ENCODE results near the gene HTT-AS.

The HTT-AS gene

GRCh38 chr4:3036131-3036952 is 38.0 kb downstream of the HTT-AS start:
- H3K9me3 ChIP-seq (ENCODE audit: control insufficient read depth, insufficient read depth, low read length), result no peaks in the 10 kb centered on the region
- H3K4me1 ChIP-seq (ENCODE audit: insufficient read depth, low read length), result no peaks in the 10 kb centered on the region
- H3K9ac ChIP-seq (ENCODE audit: low read depth, low read length), result no peak overlapping the region
- H3K36me3 ChIP-seq (ENCODE audit: insufficient read depth, low read length), result no peaks in the 10 kb centered on the region

GRCh38 chr4:3035674-3036073 is 38.7 kb downstream of the HTT-AS start:
- Histone ChIP-seq H3K36me3 (ENCODE audit: insufficient read depth, low read length) (no peaks in the 10 kb centered on the region), H3K9ac (ENCODE audit: low read depth, low read length) (no peak overlapping the region), H3K9me3 (ENCODE audit: control insufficient read depth, insufficient read depth, low read length) (no peaks in the 10 kb centered on the region), H3K4me1 (ENCODE audit: insufficient read depth, low read length) (no peaks in the 10 kb centered on the region)

GRCh38 chr4:3035249-3035648 is 39.1 kb downstream of the HTT-AS start:
- Histone ChIP-seq H3K9ac (ENCODE audit: low read depth, low read length) (no peak overlapping the region), H3K36me3 (ENCODE audit: insufficient read depth, low read length) (no peaks in the 10 kb centered on the region), H3K4me1 (ENCODE audit: insufficient read depth, low read length) (no peaks in the 10 kb centered on the region), H3K9me3 (ENCODE audit: control insufficient read depth, insufficient read depth, low read length) (no peaks in the 10 kb centered on the region)

- Histone ChIP-seq H3K4me1 (ENCODE audit: insufficient read depth, low read length) (no peaks in the 10 kb centered on the region), H3K36me3 (ENCODE audit: insufficient read depth, low read length) (no peaks in the 10 kb centered on the region), H3K9ac (ENCODE audit: low read depth, low read length) (no peak overlapping the region), H3K9me3 (ENCODE audit: control insufficient read depth, insufficient read depth, low read length) (no peaks in the 10 kb centered on the region)
Observed at GRCh38 chr4:3034231-3034630, 40.1 kb downstream of the HTT-AS start.

DNA sequence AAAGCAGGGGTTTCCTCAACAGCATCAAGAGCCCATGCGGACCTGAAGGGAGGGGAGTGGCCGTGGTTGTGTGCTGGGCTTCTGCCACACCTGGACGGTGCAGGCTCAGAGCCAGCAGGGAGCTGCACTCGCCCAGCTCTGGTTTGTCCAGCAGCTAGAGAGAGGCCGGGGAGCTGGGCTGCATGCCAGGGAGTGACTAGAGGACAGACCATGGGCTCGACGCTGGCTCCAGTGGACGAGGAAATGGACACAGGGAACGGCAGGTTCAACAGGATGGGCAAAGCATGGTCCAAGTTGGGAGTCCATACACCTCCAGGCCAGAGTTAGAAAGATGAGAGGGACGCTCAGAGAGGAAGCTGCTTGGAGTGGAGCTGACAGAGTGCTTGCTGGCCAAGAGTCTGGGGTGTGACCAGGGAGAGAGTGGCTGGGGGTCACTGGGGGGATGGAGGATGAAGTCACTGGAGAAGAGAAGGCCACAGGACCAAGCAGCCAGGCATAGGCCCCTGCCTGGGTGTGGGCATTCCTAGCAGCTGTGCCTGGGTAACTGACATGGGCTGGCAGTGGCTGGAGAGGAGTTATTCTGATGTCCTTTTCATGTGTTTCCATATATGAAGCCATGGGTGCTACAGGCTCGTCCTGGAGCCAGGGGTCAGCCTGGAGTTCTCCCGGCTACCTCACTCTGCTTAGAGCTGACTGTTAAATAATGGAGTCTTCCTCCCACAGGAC is 42.8 kb downstream of the HTT-AS start:
- no peak overlapping the region for H3K9ac ChIP-seq (ENCODE audit: low read depth, low read length)
- H3K9me3 ChIP-seq (ENCODE audit: control insufficient read depth, insufficient read depth, low read length), result no peaks in the 10 kb centered on the region
- H3K36me3 ChIP-seq (ENCODE audit: insufficient read depth, low read length), result no peaks in the 10 kb centered on the region
- H3K4me1 ChIP-seq (ENCODE audit: insufficient read depth, low read length), result no peaks in the 10 kb centered on the region

DNA sequence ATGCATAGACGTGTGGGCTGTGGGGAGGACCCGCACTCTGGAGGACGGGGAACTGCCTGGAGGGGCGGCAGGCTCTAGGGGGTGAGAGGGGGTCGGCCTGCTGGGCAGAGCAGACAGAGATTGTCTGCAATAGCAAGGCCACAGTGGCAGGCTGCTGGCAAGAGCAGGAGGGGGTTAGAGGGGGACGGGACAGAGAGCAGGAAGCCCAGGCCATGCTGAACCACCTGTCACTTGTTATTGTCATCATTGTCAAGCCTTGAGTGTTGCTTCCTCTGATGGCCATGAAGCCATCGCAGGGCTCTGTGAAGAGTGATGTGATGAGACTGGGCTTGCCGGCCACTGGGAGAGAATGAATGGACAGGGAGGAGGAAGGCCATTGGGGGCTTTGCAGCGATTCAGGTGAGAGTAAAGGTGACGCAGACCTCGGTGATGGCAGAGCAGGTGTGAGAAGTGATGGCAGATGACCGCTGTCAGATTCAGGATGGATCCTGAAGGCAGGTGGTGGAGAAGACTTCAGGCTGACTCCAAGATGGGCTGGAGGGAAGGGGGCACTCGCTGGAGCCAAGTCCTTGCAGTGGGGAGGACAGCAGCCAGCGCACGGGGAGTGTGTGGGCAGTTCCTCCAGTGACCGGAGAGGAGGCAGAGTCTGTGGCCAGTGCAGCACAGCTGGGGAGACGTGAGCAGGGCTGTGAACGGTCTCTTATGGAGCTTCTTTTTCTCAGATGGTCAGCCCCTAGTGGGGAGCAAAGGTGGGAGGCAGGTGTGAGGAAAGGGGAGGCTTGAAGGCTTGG is 43.6 kb downstream of the HTT-AS start:
- H3K9me3 ChIP-seq (ENCODE audit: control insufficient read depth, insufficient read depth, low read length), result no peaks in the 10 kb centered on the region
- H3K9ac ChIP-seq (ENCODE audit: low read depth, low read length), result no peak overlapping the region
- H3K4me1 ChIP-seq (ENCODE audit: insufficient read depth, low read length), result no peaks in the 10 kb centered on the region
- H3K36me3 ChIP-seq (ENCODE audit: insufficient read depth, low read length), result no peaks in the 10 kb centered on the region

GRCh38 chr4:3029464-3029863 is 44.9 kb downstream of the HTT-AS start:
- H3K9me3 ChIP-seq (ENCODE audit: control insufficient read depth, insufficient read depth, low read length), result no peaks in the 10 kb centered on the region
- H3K36me3 ChIP-seq (ENCODE audit: insufficient read depth, low read length), result no peaks in the 10 kb centered on the region
- H3K4me1 ChIP-seq (ENCODE audit: insufficient read depth, low read length), result no peaks in the 10 kb centered on the region
- H3K9ac ChIP-seq (ENCODE audit: low read depth, low read length), result no peak overlapping the region

- H3K4me1 ChIP-seq (ENCODE audit: insufficient read depth, low read length), result no peaks in the 10 kb centered on the region
- no peaks in the 10 kb centered on the region for H3K9me3 ChIP-seq (ENCODE audit: control insufficient read depth, insufficient read depth, low read length)
- no peaks in the 10 kb centered on the region for H3K36me3 ChIP-seq (ENCODE audit: insufficient read depth, low read length)
- H3K9ac ChIP-seq (ENCODE audit: low read depth, low read length), result no peak overlapping the region
Observed at GRCh38 chr4:3026540-3026939, 47.8 kb downstream of the HTT-AS start.

DNA sequence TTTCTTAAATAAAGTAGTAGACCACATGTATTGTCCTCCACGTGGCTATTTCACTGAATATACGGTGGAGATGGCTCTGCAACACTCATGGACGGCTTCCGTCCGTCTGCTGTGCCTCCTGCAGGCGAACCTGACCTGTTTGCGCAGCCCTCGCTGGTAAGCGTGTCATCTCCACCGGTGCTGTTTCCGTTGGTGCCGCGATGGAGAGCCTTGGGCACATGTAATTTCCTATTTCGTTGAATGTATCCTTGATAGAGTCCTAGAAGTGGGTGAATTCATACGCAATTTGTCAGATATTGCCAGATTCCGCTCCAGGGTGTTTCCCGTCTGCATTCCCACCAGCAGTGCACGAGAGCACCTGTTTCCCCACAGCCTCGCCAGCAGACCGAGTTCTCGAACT is 48.5 kb downstream of the HTT-AS start:
- no peaks in the 10 kb centered on the region for H3K4me1 ChIP-seq (ENCODE audit: insufficient read depth, low read length)
- H3K36me3 ChIP-seq (ENCODE audit: insufficient read depth, low read length), result no peaks in the 10 kb centered on the region
- no peaks in the 10 kb centered on the region for H3K9me3 ChIP-seq (ENCODE audit: control insufficient read depth, insufficient read depth, low read length)
- no peak overlapping the region for H3K9ac ChIP-seq (ENCODE audit: low read depth, low read length)

DNA sequence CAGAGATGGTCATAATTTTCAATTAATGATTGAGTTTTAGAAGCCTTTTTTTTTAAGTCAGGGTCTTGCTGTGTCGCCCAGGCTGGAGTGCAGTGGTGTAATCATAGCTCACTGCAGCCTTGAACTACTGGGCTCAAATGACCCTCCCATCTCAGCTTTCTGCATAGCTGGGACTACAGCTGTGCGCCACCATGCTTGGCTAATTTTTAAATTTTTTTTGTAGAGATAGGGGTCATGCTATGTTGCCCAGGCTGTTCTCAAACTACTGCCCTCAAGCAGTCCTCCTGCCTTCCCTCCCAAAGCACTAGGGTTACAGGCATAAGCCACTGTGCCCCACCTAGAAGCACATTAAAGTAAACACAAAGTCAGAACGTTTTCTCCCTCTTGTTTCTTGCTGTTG is 51.7 kb downstream of the HTT-AS start:
- Histone ChIP-seq H3K9ac (ENCODE audit: low read depth, low read length) (no peak overlapping the region), H3K4me1 (ENCODE audit: insufficient read depth, low read length) (no peaks in the 10 kb centered on the region), H3K9me3 (ENCODE audit: control insufficient read depth, insufficient read depth, low read length) (no peaks in the 10 kb centered on the region), H3K36me3 (ENCODE audit: insufficient read depth, low read length) (no peaks in the 10 kb centered on the region)

- Histone ChIP-seq H3K9ac (ENCODE audit: low read depth, low read length) (no peak overlapping the region), H3K36me3 (ENCODE audit: insufficient read depth, low read length) (no peaks in the 10 kb centered on the region), H3K4me1 (ENCODE audit: insufficient read depth, low read length) (no peaks in the 10 kb centered on the region), H3K9me3 (ENCODE audit: control insufficient read depth, insufficient read depth, low read length) (no peaks in the 10 kb centered on the region)
Observed at GRCh38 chr4:3022112-3022511, 52.2 kb downstream of the HTT-AS start.

DNA sequence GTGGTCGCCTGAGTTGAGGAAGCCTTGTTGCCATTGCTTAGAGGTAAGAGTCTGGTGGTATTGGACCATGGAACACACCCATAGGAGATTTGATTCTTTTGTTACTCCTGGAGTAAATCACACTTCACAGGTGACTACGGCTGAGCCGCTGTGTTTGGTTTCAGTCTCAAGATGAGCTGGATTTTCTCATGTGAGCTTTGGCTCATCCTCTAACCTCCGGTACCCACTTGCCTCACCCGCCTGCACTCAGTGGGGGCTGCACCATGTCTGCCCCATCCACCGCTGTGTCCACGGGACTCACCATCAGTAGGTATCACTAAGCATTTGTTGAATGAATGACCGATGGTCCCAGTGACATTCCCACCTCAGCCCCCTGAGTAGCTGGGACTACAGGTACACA is 52.7 kb downstream of the HTT-AS start:
- H3K4me1 ChIP-seq (ENCODE audit: insufficient read depth, low read length), result no peaks in the 10 kb centered on the region
- H3K36me3 ChIP-seq (ENCODE audit: insufficient read depth, low read length), result no peaks in the 10 kb centered on the region
- H3K9ac ChIP-seq (ENCODE audit: low read depth, low read length), result no peak overlapping the region
- no peaks in the 10 kb centered on the region for H3K9me3 ChIP-seq (ENCODE audit: control insufficient read depth, insufficient read depth, low read length)

- Histone ChIP-seq H3K4me1 (ENCODE audit: insufficient read depth, low read length) (no peaks in the 10 kb centered on the region), H3K9me3 (ENCODE audit: control insufficient read depth, insufficient read depth, low read length) (no peaks in the 10 kb centered on the region), H3K9ac (ENCODE audit: low read depth, low read length) (no peak overlapping the region), H3K36me3 (ENCODE audit: insufficient read depth, low read length) (no peaks in the 10 kb centered on the region)
Observed at GRCh38 chr4:3021127-3021526, 53.2 kb downstream of the HTT-AS start.

DNA sequence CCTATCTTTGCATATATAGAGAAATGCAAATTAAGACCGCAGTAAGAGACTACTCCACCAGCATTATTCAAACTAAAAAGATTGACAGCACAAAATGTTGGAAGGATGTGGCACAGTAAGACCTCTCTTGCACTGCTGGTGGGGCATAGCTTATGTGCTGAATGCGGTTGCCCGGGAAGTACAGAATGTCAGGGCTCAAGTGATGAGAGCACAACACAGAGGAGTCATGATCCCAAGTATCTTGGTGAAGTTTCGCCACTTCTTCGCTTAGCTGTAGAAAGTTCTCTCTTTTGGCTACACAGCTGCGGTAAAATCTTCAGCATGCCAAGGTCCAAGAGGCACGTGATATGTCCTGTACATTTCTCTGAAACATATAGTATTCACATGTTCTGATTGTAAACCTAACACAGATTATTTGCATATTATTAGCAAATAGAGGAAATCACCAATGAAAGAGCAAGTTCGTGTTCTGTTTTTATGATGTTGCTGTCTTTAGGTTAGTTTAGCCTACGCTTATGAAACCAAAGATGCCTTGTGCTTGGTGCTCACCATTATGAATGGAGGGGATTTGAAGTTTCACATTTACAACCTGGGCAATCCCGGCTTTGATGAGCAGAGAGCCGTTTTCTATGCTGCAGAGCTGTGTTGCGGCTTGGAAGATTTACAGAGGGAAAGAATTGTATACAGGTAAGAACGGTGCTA is 55.0 kb downstream of the HTT-AS start:
- no peaks in the 10 kb centered on the region for H3K36me3 ChIP-seq (ENCODE audit: insufficient read depth, low read length)
- H3K4me1 ChIP-seq (ENCODE audit: insufficient read depth, low read length), result no peaks in the 10 kb centered on the region
- H3K9ac ChIP-seq (ENCODE audit: low read depth, low read length), result no peak overlapping the region
- H3K9me3 ChIP-seq (ENCODE audit: control insufficient read depth, insufficient read depth, low read length), result no peaks in the 10 kb centered on the region

Measured in ES-I3 (cell line).